CD14-positive monocyte (primary cell): ENCODE results near the gene PKMYT1. TPM values are rescaled to one million over a fixed set of nuclear protein-coding genes. Genes with fewer than 3 reads are reported as not detected.

Experiments used
- DNase-seq, 3 donors: peaks; one replicate each; pipeline ENCODE4 v3.0.0-alpha.2; 2011 to 2022
- H2AFZ ChIP-seq: 2 replicates; pipeline ENCODE4 v1.6.0; 2012; ENCODE audit warnings: mild to moderate bottlenecking, low read depth, low read length, inconsistent platforms; ENCODE audit not compliant: insufficient read depth, poor library complexity, severe bottlenecking
- H3K27ac ChIP-seq, 2 donors: 1 replicate in 1 of 2; 2 replicates in 1 of 2; pipeline ENCODE4 v1.5.1; 2012 to 2013; ENCODE audit warnings: low read length in 2 of 2, control low read depth in 1 of 2, inconsistent platforms in 1 of 2, low read depth in 1 of 2, mild to moderate bottlenecking in 1 of 2
- H3K27me3 ChIP-seq, 2 donors: one replicate each; pipeline versions ENCODE4 v1.6.0 to v1.6.1; 2011 to 2013; ENCODE audit warnings: low read length in 2 of 2; ENCODE audit not compliant: control insufficient read depth in 2 of 2, insufficient read depth in 2 of 2
- H3K36me3 ChIP-seq, 2 donors: replicated peaks in 1 of 2; 1 replicate in 1 of 2; 2 replicates in 1 of 2; pipeline versions ENCODE4 v1.5.1 to v1.6.1; 2012 to 2013; ENCODE audit warnings: low read length in 2 of 2, control low read depth in 1 of 2, inconsistent platforms in 1 of 2, mild to moderate bottlenecking in 1 of 2; ENCODE audit not compliant: insufficient read depth in 2 of 2, control insufficient read depth in 1 of 2
- H3K4me1 ChIP-seq, 2 donors: 1 replicate in 1 of 2; 2 replicates in 1 of 2; pipeline versions ENCODE4 v1.5.1 to v1.6.1; 2012 to 2013; ENCODE audit warnings: low read length in 2 of 2, control low read depth in 1 of 2, inconsistent platforms in 1 of 2, mild to moderate bottlenecking in 1 of 2, moderate library complexity in 1 of 2; ENCODE audit not compliant: insufficient read depth in 2 of 2, control insufficient read depth in 1 of 2
- H3K4me2 ChIP-seq: replicated peaks from 2 replicates; pipeline ENCODE3; 2012; ENCODE audit warnings: low read length, moderate library complexity, mild to moderate bottlenecking; ENCODE audit not compliant: poor library complexity, severe bottlenecking; ENCODE audit errors: extremely low read depth
- H3K4me3 ChIP-seq, 3 experiments: fragments of 200-600 bp in 1 of 3; sonication (generic) in 1 of 3; replicated peaks in 1 of 3; 1 replicate in 2 of 3; 2 replicates in 1 of 3; pipeline ENCODE4 v1.5.1; 2011 to 2013; ENCODE audit warnings: low read length in 3 of 3, mild to moderate bottlenecking in 3 of 3, control low read depth in 2 of 3, low read depth in 2 of 3, inconsistent platforms in 1 of 3, moderate library complexity in 1 of 3
- H3K79me2 ChIP-seq: 2 replicates; pipeline ENCODE4 v1.6.0; 2012; ENCODE audit warnings: mild to moderate bottlenecking, control low read depth, inconsistent platforms, low read length, moderate library complexity; ENCODE audit not compliant: insufficient read depth
- H3K9ac ChIP-seq: 2 replicates; pipeline ENCODE4 v1.6.0; 2017; ENCODE audit warnings: low read length, mild to moderate bottlenecking; ENCODE audit not compliant: insufficient read depth, poor library complexity, severe bottlenecking
- H3K9me3 ChIP-seq, 2 donors: replicated peaks in 1 of 2; 1 replicate in 1 of 2; 2 replicates in 1 of 2; pipeline versions ENCODE4 v1.5.1 to v1.6.1; 2012 to 2013; ENCODE audit warnings: low read length in 2 of 2, control low read depth in 1 of 2; ENCODE audit not compliant: control insufficient read depth in 1 of 2, insufficient read depth in 1 of 2
- H4K20me1 ChIP-seq: 2 replicates; pipeline ENCODE4 v1.6.0; 2012; ENCODE audit warnings: mild to moderate bottlenecking, low read length, control low read depth, moderate library complexity; ENCODE audit not compliant: insufficient read depth
- H3K27ac Mint-ChIP-seq, 7 donors: one replicate each; pipeline ENCODE4 v1.8.0; 2020; ENCODE audit warnings: mild to moderate bottlenecking in 7 of 7, mixed read lengths in 7 of 7, moderate library complexity in 6 of 7, inconsistent platforms in 2 of 7
- H3K27me3 Mint-ChIP-seq, 3 donors: one replicate each; pipeline ENCODE4 v1.8.0; 2021 to 2022; ENCODE audit warnings: low read depth in 3 of 3, mild to moderate bottlenecking in 3 of 3, mixed read lengths in 3 of 3, moderate library complexity in 3 of 3, inconsistent platforms in 1 of 3
- H3K36me3 Mint-ChIP-seq, 2 donors: one replicate each; pipeline ENCODE4 v1.8.0; 2020; ENCODE audit warnings: mixed read lengths in 2 of 2, inconsistent platforms in 1 of 2, mild to moderate bottlenecking in 1 of 2
- H3K4me1 Mint-ChIP-seq: one replicate; pipeline ENCODE4 v1.8.0; 2020; ENCODE audit warnings: mild to moderate bottlenecking, mixed read lengths
- H3K4me3 Mint-ChIP-seq, 2 donors: one replicate each; pipeline ENCODE4 v1.8.0; 2020; ENCODE audit warnings: mild to moderate bottlenecking in 2 of 2, mixed read lengths in 2 of 2, moderate library complexity in 1 of 2
- H3K9me3 Mint-ChIP-seq, 7 donors: one replicate each; pipeline ENCODE4 v1.8.0; 2020 to 2022; ENCODE audit warnings: mixed read lengths in 7 of 7, mild to moderate bottlenecking in 6 of 7, moderate library complexity in 6 of 7, inconsistent platforms in 2 of 7
- CTCF ChIP-seq: fragments of 200-600 bp; IDR thresholded peaks from one replicate; pipeline ENCODE4 v1.8.0; 2022; ENCODE audit warnings: antibody characterized with exemption, mild to moderate bottlenecking
- WGBS: methylation state at CpG from one replicate; pipeline ENCODE4 v1.1.5; 2013; ENCODE audit warnings: missing lambda C conversion rate; ENCODE audit not compliant: insufficient coverage; 5-methylcytosine and 5-hydroxymethylcytosine counted together
- intact Hi-C, 2 donors: fragments of 100-400 bp; cut with micrococcal nuclease; formaldehyde crosslinking; loops; one replicate each; pipeline versions ENCODE4 v1.15.0 to v1.15.1; 2023
- polyA plus RNA-seq, 3 donors: library from polyadenylated mRNA; depleted of rRNA in 1 of 3; unstranded in 2 of 3; stranded (reverse) in 1 of 3; fragments of 300-500 nt in 2 of 3; fragments of >200 nt in 1 of 3; fragmentation: Illumina TruSeq in 2 of 3; gene quantifications; 1 replicate in 2 of 3; 2 replicates in 1 of 3; pipeline ENCODE4 v1.2.3, GENCODE V29; 2012 to 2021

Gene PKMYT1
- polyA plus RNA-seq, 3 donors = 0.39 to 3.2 (median 3.0) TPM

- TF ChIP-seq CTCF = no peak
- no peaks in the 10 kb centered on the region for H3K27me3 ChIP-seq
- Mint-ChIP-seq H3K27ac (no peak overlapping the region), H3K9me3 (no peaks in the 10 kb centered on the region), H3K4me3 (no peak overlapping the region), H3K27me3 (peaks cover 0 to 2% (median 0%) of the 10 kb centered on the region in 3 donors), H3K36me3 (peaks cover 8 to 20% of the 10 kb centered on the region in 2 donors), H3K4me1 (no peaks in the 10 kb centered on the region)
- 95% methylated on average over 18 of the region's 19 CpGs for WGBS
- no peak overlapping the region for H3K9ac ChIP-seq
- H3K27ac ChIP-seq = no peak overlapping the region
- H3K9me3 ChIP-seq = no peaks in the 10 kb centered on the region
- no peak overlapping the region for H3K4me2 ChIP-seq
- no peaks in the 10 kb centered on the region for H3K4me1 ChIP-seq
- H3K4me3 ChIP-seq = no peak overlapping the region
- intact Hi-C loops = no loop called here
- H4K20me1 ChIP-seq = no peaks in the 10 kb centered on the region
- H2AFZ ChIP-seq = no peak overlapping the region
- peaks cover 8 to 9% of the 10 kb centered on the region in 2 donors for H3K36me3 ChIP-seq
- H3K79me2 ChIP-seq = no peaks in the 10 kb centered on the region
- DNase-seq = no peak
Measured at GRCh38 chr16:2949705-2950352, 30.4 kb downstream of the PKMYT1 start.

GRCh38 chr16:2948807-2949704 lies 31.2 kb downstream of the PKMYT1 start:
- Histone ChIP-seq H3K36me3 (peaks cover 8 to 10% of the 10 kb centered on the region in 2 donors), H3K9ac (no peak overlapping the region), H2AFZ (no peak overlapping the region), H3K4me1 (no peaks in the 10 kb centered on the region), H3K27ac (no peak overlapping the region), H3K27me3 (no peaks in the 10 kb centered on the region), H3K4me2 (no peak overlapping the region), H4K20me1 (no peaks in the 10 kb centered on the region), H3K9me3 (no peaks in the 10 kb centered on the region), H3K79me2 (no peaks in the 10 kb centered on the region), H3K4me3 (no peak overlapping the region)
- no peak for TF ChIP-seq CTCF
- Mint-ChIP-seq H3K9me3 (no peaks in the 10 kb centered on the region), H3K36me3 (peaks cover 8 to 20% of the 10 kb centered on the region in 2 donors), H3K4me1 (no peaks in the 10 kb centered on the region), H3K27ac (peak overlapping the region in 1 of 7 donors; percentile 54), H3K4me3 (no peak overlapping the region), H3K27me3 (peaks cover 0 to under 1% (median 0%) of the 10 kb centered on the region in 3 donors)
- intact Hi-C loops = no loop called here
- DNase-seq = no peak
- WGBS = 90% methylated on average over 31 of the region's 36 CpGs
